HEK293T (cell line): ENCODE results near the gene BCAP31.

Experiments
- BHLHE40 ChIP-seq: fragments of 450-650 bp; IDR thresholded peaks from 2 replicates; pipeline ENCODE4 v1.6.1; 2016; ENCODE audit warnings: mild to moderate bottlenecking, moderate library complexity, borderline replicate concordance
- CTBP1 ChIP-seq: fragments of 450-650 bp; IDR thresholded peaks from 2 replicates; pipeline ENCODE4 v1.6.1; 2016; ENCODE audit warnings: borderline replicate concordance
- ELF4 ChIP-seq: fragments of 450-650 bp; IDR thresholded peaks from 2 replicates; pipeline ENCODE4 v1.6.1; 2017; ENCODE audit warnings: antibody characterized with exemption
- FOXA1 ChIP-seq: fragments of 450-650 bp; IDR thresholded peaks from 2 replicates; pipeline ENCODE4 v1.6.1; 2016; ENCODE audit warnings: mild to moderate bottlenecking
- FOXK2 ChIP-seq: fragments of 450-650 bp; IDR thresholded peaks from 2 replicates; pipeline ENCODE4 v1.6.1; 2016; ENCODE audit warnings: mild to moderate bottlenecking
- FOXM1 ChIP-seq: fragments of 450-650 bp; IDR thresholded peaks from 2 replicates; pipeline ENCODE4 v1.6.1; 2017; ENCODE audit warnings: mild to moderate bottlenecking, borderline replicate concordance
- L3MBTL2 ChIP-seq: fragments of 450-650 bp; conservative IDR thresholded peaks from 2 replicates; pipeline ENCODE4 v1.6.1; 2016; ENCODE audit warnings: mild to moderate bottlenecking
- PKNOX1 ChIP-seq: fragments of 450-650 bp; IDR thresholded peaks from 2 replicates; pipeline ENCODE4 v1.6.1; 2016
- SP1 ChIP-seq: fragments of 450-650 bp; IDR thresholded peaks from 2 replicates; pipeline ENCODE4 v1.6.1; 2017
- SUZ12 ChIP-seq: fragments of 450-650 bp; IDR thresholded peaks from 2 replicates; pipeline ENCODE4 v1.6.1; 2016; ENCODE audit warnings: mild to moderate bottlenecking
- ZNF384 ChIP-seq: fragments of 450-650 bp; IDR thresholded peaks from 2 replicates; pipeline ENCODE4 v1.6.1; 2016

- TF ChIP-seq FOXK2, result no peak
- no peak for TF ChIP-seq FOXM1
- TF ChIP-seq ZNF384, result no peak
- TF ChIP-seq BHLHE40, result no peak
- no peak for TF ChIP-seq SP1
- no peak for TF ChIP-seq L3MBTL2
- no peak for TF ChIP-seq SUZ12
- TF ChIP-seq ELF4, result no peak
- TF ChIP-seq FOXA1, result no peak
- TF ChIP-seq CTBP1, result no peak
- no peak for TF ChIP-seq PKNOX1
These were observed 39.2 kb upstream of the BCAP31 start for GRCh38 chrX:153763298-153763932.
